Adipose tissue (tissue), 3 donors: ENCODE results near the gene CACNA1C. TPM values are rescaled to one million over a fixed set of nuclear protein-coding genes. Genes with fewer than 3 reads are reported as not detected.

ENCODE experiments used
- H3K27ac ChIP-seq: one replicate; pipeline ENCODE4 v1.5.1; 2013; ENCODE audit warnings: low read depth, low read length
- WGBS, 3 donors: extraction: QIAGEN DNeasy Blood & Tissue Kit; methylation state at CpG; one replicate each; pipeline ENCODE4 v1.1.7; 2013; 5-methylcytosine and 5-hydroxymethylcytosine counted together
- polyA plus RNA-seq, 3 donors: library from polyadenylated mRNA; stranded (reverse); fragments of 200-250 nt; gene quantifications; one replicate each; pipeline ENCODE4 v1.2.3, GENCODE V29; 2013
- donor health status: healthy with polysubstance abuse.
- donor health status: Bipolar disorder and iron deficiency.
- donor health status: healthy.

CACNA1C gene
- polyA plus RNA-seq, 3 donors, result 0.72 to 8.1 (median 1.4) TPM

DNA sequence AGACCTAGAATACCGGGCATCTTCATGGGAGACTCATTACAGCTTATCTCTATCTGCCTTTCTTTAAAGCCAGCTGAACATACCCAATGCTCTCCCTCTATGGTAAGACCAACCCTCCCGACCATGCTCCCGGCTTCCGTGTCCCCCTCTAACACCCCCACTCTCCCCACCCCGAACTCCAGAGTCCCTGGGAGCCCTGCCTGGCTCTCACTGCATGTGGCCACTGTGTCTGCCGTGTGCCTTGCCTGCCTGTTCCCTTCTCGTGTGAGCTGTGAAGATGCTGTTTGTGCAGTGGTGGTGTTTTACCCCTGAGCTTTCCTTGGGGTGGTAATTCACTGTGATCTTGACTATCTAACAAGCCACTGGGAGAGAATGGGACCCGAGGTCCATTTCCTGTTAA lies 595.6 kb downstream of the CACNA1C start:
- 82 to 92% (median 90%) methylated on average over 8 of the region's 8 CpGs for WGBS, 3 donors
- no peak overlapping the region for H3K27ac ChIP-seq

DNA sequence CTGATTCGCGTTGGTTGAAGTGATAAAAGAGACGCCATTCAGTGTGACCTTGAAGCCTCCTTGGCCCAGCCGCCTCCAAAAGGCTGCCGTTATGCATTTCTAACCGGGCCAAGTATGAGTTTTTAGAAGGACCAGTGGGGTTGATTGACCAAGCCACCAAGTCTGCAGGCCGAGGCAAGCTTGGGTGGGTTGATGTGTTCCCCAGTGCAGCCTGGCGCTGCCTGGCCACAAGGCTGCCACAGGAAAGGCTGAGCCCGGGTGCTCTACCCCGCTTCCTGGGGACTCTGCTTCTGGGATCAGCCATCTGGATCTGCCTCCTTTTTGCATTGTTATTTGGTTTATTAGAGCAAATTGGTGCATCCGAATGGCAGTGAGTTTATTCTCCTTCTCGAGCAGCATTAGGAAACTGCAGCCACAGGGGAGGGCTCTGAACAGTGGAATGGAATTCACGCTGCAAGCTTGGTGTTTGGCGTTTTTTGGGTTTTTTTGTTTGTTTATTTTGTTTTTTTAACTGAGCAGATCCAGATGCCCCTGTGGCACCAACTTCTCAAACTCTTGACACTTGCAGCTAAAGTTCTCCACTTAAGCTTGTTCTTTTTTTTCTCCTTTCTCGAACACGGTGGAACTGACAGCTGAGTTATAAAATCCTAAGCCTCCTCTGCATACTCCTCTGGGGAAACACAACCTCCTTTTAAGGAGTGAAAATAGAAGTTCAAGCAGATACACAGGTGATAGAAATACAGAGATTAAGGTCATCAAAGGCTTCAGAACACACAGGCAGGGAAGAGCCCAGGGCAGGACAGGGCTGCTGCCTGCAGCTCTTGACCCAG lies 596.6 kb downstream of the CACNA1C start:
- 73 to 81% (median 76%) methylated on average over 16 of the region's 16 CpGs for WGBS, 3 donors
- H3K27ac ChIP-seq, result no peak overlapping the region

DNA sequence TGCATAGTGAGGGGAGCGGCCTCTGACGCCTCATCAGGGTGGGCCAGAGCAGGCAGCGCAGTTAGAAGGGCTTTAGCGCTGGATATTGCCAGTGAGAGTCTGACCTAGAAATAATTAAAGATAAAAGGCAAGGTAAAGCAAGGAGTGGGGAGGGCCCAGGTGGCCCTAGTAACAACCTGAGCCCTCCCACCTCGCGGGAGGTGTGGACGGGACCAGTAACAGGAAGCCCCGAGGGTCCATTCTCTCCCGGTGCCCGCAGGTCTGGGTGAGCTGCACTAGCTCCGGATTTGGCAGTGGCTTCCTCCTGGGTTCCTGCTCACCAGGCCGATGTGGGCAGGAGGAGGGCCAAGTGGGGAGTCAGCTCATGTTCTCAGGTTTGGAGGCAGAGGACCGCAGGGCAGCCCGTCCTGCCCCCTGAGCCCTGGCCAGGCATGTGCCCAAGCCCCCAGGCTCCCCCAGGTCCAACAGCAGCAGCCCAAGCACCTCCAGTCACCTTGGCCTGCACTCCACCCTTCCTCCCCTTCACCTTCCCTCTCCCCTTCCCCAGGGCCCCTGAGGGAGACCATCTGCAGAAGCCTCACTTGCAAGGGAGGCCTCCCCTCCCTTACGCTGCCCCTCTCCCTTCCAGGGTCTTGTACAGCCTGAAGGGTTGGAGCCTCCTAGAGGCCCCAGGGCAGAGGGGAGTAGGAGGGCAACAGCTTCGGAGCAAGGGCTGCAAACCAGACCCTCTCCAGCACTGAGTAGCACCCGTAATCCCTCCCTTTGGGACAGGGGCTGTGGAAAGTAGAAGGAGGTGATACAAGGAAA lies 597.7 kb downstream of the CACNA1C start:
- 61 to 67% (median 63%) methylated on average over 17 of the region's 17 CpGs for WGBS, 3 donors
- H3K27ac ChIP-seq, result no peak overlapping the region

DNA sequence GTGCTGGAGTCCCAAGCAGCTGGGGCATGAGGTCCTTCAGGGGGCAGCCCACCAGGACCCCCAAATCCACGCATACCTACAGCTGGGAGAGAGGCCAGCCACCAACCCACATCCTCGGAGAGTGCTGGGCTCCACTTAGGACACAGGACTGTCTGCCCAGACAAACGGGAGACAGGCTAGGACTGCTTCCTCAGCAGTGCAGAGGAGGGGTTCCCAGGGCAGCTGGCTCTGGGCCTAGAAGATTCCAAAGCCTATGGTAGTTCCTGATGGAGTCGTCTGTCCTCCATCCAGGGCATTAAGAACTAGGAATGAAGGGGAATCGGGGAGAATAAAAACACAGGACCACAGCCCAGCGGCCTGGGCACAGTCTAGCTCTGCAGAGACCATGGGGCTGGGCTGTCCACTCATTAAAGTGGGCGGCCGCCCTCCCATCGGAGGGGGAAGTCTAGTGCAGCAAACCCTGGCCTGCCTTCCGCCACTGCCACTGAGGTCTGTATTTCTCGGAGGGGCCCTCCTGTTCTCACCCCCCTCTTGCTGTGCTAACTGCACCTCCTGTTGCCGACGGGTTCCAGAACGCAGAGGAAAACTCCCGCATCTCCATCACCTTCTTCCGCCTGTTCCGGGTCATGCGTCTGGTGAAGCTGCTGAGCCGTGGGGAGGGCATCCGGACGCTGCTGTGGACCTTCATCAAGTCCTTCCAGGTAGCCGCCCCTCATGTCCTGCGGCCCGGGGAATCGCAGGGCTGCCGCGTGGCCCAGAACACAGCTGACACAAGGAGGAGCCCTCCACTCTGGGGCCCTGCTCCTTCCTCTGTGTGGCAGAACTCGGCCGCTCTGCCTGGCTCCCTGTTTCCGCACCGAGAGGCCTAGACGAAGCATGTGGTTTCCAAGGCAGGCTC lies 598.5 kb downstream of the CACNA1C start:
- 80 to 84% (median 83%) methylated on average over 32 of the region's 32 CpGs for WGBS, 3 donors
- no peak overlapping the region for H3K27ac ChIP-seq

DNA sequence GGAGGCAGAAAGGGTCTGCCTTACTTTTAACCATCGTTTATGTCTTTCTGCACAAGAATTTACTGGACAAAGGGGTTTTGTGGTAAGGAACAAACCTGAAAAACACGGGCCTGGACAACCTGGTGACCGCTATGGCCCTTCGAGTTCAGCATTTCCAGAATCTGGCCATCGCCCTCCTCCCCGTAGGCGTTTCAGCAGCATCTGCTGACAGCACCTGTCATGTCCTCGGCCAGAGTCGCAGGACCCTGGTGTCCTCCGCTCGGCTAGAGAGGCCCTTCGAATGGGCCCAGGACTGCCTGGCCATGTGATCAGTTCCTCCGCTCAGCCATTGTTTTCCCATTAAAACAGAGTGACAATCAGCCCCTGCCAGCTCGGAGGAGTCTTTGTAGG lies 599.2 kb downstream of the CACNA1C start:
- no peak overlapping the region for H3K27ac ChIP-seq
- WGBS, 3 donors, result 83 to 96% (median 93%) methylated on average over 14 of the region's 14 CpGs

DNA sequence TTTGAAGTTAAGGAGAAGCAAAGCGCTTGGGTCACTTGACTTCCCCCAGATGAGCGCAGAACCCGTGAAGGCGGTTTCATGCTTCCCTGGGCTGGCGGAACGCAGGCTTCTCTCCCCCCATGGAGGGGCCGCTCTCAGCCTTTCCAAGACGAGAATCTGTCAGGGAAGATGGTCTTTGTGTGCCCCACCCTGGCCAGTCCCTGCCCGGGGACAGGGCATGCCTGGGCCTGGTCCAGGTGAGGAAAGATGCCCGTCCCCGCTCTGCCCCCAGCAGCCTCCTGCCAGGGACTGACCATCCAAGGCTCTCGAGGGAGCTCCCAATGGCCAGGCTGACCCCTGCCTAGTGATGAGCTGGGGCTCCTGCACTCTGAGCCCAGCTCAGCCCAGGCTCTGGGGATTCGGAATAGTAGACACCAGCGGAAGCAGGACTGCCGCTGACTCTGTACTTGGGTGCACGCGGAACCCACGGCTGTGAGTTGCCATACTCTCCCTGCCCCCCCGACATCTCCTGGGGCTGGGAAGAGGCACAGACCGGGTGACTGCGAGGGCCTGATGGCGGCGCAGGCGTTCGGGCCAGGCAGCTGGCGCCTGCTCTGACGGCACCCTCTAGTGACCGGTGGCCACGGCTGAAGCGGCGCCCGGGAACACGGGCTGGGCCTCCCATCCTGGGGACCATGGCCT lies 599.8 kb downstream of the CACNA1C start:
- no peak overlapping the region for H3K27ac ChIP-seq
- 76 to 93% (median 92%) methylated on average over 28 to 33 of the region's 33 CpGs for WGBS, 3 donors

DNA sequence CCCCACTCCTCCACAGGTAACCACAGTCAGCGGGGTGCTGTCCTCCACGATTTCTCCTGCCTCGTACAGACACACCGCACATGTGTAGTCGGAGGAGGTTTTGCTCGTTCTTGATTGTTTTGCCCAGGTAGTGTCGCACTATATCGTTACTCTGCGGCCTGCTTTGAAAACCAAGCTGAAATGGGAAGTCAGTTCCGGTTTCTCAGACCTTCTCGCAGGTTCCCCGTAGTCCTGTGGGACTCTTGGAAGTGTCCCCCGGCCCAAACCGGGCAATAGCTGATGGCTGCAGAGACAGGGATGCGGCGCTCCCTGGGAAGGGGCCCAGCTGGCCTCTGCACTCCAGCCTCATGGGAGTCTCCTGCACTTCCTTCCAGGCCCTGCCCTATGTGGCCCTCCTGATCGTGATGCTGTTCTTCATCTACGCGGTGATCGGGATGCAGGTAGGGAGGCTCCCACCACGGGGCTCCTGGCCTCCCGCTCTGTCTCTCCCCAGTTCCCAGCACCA lies 600.7 kb downstream of the CACNA1C start:
- 86 to 90% (median 90%) methylated on average over 22 of the region's 22 CpGs for WGBS, 3 donors
- H3K27ac ChIP-seq, result no peak overlapping the region

DNA sequence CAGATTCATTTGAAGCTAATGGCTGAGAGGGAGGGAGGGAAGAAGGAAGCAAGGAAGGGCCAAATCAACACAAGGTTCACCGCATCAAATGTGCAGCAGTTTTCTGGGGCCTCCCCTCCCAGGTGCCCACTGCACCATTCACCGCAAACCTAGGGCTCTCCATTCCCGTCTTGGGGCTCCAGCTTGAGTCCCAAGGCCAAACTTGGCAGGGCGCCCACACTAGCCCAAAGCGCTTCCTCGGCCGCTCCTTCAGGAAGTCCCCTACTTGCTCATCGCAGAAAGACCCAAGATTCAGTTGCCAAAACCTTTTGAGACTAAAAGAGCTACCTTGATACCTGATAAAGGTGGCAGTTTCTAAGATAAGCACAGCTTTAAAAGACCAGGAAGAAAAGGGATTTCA lies 601.5 kb downstream of the CACNA1C start:
- WGBS, 3 donors, result 71 to 79% (median 76%) methylated on average over 8 of the region's 8 CpGs
- H3K27ac ChIP-seq, result no peak overlapping the region

DNA sequence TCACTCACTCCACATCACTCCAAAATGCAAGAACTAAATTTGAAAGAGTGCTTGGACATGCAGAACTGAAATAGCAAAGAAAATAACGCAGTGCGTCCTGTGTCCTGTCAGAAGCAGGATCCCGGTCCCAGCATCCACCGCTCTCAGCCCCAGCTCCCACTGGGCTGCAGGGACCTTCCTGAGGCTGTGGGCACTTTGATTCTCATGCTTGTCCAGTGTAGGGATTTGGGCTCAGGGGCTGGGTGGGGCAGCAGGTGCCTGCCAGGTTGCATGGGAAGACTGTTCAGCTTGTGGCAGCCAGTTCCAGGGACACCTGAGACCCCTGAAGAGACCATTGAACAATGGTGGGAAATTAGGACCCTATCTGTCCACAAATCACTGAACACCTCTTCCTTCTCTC lies 602.0 kb downstream of the CACNA1C start:
- WGBS, 3 donors, result 60 to 69% (median 67%) methylated on average over 4 of the region's 4 CpGs
- no peak overlapping the region for H3K27ac ChIP-seq

DNA sequence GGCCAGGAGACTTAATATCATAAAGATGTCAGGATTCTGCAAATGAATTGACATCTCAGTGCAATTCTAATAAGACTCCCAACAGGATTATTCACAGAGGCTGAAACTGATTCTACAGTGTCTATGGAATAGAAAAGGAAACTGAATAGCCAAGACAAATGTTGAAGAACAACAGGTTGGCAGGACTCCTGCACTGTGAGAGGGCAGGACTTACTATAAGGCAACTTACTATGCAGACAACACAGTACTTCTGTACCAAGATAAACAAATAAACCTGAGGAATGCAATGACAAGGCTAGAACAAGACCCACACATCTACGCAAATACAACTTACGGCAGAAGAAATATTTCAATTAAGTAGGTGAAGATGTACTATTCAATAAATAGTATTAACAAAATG lies 609.7 kb downstream of the CACNA1C start:
- 85 to 98% (median 96%) methylated on average over 2 of the region's 2 CpGs for WGBS, 3 donors
- H3K27ac ChIP-seq, result no peak overlapping the region

DNA sequence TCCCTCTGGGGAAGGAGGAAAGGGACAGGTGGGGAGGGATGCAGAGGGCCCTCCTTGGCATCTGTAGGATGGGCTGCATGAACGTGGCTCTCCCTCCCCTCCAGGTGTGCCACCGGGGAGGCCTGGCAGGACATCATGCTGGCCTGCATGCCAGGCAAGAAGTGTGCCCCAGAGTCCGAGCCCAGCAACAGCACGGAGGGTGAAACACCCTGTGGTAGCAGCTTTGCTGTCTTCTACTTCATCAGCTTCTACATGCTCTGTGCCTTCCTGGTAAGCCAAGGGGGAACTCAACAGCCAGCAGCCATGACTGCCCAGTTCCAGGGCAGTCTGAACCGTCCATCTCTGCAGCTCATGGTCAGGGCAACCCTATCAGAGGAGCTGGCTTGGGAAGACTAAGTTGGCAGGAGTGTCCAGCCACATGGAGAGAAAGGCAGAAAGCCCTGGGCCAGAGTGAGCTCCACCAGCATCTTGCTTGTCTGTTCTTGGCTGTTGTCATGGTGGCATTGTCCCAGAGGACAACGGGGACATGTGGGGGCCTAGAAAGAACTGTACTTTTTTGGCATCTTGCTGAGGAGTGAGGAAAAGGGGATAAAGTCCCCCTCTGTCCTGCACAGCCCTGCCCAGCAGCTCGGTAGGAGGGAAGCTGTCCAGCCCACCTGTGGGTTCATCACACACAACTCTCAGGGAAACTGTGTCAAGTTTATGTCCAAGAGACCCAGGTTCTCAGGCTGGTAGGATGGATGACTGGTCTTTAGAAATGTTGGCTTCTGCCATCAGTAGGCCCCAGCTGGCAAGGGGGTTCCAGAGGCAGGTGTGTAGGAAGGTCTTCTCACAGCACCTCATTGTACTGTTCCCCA lies 612.2 kb downstream of the CACNA1C start:
- WGBS, 3 donors, result 67 to 89% (median 87%) methylated on average over 7 of the region's 7 CpGs
- no peak overlapping the region for H3K27ac ChIP-seq

DNA sequence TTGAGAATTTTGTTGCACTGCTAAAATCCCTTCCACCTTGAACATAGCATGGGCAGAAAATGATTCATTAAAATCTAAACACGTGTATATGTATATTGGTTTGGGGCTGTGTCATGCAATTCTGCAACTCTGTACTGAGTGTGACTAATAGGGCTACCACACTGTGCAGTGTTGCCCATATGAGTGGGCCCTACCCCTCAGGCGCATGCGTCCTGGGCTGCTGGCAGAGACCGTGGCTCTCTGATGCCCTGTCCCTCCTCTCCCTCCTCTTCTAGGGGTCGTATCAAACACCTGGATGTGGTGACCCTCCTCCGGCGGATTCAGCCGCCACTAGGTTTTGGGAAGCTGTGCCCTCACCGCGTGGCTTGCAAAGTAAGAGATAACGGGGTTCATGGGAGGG lies 613.6 kb downstream of the CACNA1C start:
- 82 to 90% (median 85%) methylated on average over 11 of the region's 11 CpGs for WGBS, 3 donors
- no peak overlapping the region for H3K27ac ChIP-seq

DNA sequence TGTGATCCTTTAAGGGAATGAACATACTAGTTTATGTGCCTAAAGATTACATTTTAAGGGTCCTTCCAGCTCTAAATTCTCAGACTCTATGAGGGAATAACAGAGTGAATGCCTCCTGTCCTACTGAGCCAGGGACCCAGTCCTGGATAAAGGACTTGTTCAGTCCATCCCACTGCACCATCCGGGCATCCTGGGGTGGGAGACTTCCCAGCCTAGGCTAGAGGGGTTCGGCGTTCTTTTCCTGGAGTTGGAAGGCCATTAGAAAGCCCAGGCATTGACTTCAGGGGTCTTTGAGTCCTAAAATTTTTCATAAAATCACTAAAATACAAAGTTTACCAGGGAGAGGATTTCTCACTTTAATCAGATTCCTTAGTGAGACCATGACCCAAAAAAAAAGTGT lies 614.1 kb downstream of the CACNA1C start:
- WGBS, 3 donors, result 80 to 98% (median 95%) methylated on average over 3 of the region's 3 CpGs
- no peak overlapping the region for H3K27ac ChIP-seq

DNA sequence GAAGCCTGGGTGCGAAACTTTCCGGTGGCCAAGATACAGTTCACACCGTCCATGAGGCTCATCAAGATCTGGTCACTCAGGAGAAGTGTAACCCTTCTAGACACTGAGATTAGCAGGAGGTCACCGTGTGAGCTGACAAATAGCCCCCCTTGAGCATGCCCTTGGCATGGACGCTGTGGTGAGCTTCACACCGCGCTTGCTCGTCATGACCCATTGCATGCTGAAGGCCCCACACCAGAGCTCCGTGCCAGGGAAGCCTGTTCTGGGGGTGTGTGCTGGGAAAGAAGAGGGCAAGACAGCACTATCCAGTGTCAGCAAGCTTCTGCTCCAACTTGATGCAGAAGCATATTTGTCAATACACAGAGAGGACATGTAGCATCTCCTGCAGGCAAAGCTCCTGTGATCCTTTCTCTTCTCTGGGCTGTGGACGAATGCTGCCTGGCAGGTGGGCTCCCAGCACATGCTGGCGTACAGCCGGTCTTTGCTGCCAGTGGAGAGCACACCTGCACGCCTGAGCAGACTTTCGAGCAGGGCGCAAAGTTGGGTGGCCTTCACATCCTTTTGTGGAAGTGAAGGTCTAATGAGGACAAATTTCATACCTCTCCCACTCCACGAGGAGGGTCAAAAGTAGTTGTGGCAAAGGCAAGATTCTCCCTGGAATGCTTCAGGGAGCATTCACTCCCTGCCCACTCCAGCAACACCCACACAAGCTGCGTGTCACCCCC lies 615.1 kb downstream of the CACNA1C start:
- WGBS, 3 donors, result 85 to 89% (median 86%) methylated on average over 17 of the region's 17 CpGs
- no peak overlapping the region for H3K27ac ChIP-seq

DNA sequence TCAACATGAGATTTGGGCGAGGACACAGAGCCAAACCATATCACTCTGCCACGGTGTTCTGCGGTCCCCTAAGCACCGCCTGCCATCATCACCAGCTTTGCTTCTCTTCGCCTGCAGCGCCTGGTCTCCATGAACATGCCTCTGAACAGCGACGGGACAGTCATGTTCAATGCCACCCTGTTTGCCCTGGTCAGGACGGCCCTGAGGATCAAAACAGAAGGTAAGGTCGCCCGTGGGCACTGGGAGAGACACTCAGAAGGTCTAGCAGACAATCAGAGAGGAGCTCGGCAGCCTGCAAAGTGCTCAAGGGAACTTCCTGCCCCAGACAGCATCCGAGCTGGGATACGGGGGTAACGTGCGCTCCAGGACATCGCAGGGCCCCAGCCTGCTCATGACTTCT lies 616.0 kb downstream of the CACNA1C start:
- H3K27ac ChIP-seq, result no peak overlapping the region
- WGBS, 3 donors, result 90 to 93% (median 91%) methylated on average over 17 of the region's 17 CpGs

DNA sequence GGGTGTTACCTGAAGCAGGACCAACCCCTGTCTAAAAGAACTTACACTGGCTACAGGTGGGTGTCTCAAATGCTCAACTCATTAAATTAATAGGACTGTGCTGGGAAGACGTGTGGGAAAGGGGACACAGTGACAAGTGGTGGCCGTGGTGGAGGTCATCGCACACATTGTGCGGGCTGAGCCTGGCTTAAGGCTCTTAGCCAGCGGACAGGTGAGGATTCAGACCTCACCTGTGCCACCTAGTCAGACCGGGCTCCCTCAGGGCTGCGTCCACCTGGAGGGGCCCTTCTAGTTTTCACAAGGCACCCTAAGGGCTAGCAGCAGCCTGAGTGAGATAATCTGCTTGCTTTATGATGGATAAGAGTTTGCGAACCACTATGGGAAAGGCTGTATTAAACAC lies 616.8 kb downstream of the CACNA1C start:
- H3K27ac ChIP-seq, result no peak overlapping the region
- 85 to 94% (median 90%) methylated on average over 8 of the region's 8 CpGs for WGBS, 3 donors

DNA sequence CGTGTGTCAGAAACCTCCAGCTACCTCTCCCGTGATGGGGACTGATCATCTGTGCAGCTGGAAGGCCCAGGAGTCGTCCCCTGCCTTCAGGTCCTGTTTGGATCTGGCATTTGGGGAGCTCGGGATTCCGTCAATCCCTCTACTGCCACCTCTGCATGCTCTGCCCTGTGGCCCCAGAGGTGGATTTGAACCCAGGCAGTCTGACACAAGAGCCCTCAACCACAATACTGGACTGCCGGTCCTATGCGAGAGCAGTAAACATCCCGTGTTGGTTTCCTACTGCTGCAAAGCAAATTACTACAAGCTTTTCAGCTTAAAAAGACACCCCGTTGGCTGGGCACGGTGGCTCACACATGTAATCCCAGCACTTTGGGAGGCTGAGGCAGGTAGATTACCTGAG lies 620.1 kb downstream of the CACNA1C start:
- H3K27ac ChIP-seq, result no peak overlapping the region
- 88 to 95% (median 94%) methylated on average over 10 of the region's 10 CpGs for WGBS, 3 donors
